HepG2 (cell line): Measurements from ENCODE around the gene HS3ST5. TPM values are rescaled to one million over a fixed set of nuclear protein-coding genes. Genes with fewer than 3 reads are reported as not detected.

Experiments
- ATRX ChIP-seq: sonication (generic); formaldehyde crosslinking; IDR thresholded peaks from 2 replicates; pipeline ENCODE4 v1.4.0; 2020; ENCODE audit warnings: missing genetic modification reagents, borderline replicate concordance
- GMEB2 ChIP-seq: IDR thresholded peaks from 2 replicates; pipeline ENCODE4 v1.6.1; 2016; ENCODE audit warnings: missing biosample characterization, missing genetic modification reagents, low read depth
- HMGA1 ChIP-seq: sonication (generic); formaldehyde crosslinking; conservative IDR thresholded peaks from 2 replicates; pipeline ENCODE4 v1.4.0; 2020; ENCODE audit warnings: missing genetic modification reagents
- KDM2A ChIP-seq: sonication (generic); formaldehyde crosslinking; IDR thresholded peaks from 2 replicates; pipeline ENCODE4 v1.4.0; 2020; ENCODE audit warnings: low read depth, missing genetic modification reagents, borderline replicate concordance
- RORA ChIP-seq: sonication (generic); formaldehyde crosslinking; IDR thresholded peaks from 2 replicates; pipeline ENCODE4 v1.5.0; 2020; ENCODE audit warnings: mild to moderate bottlenecking, missing genetic modification reagents, moderate library complexity
- THAP8 ChIP-seq: sonication (generic); formaldehyde crosslinking; IDR thresholded peaks from 2 replicates; pipeline ENCODE4 v1.5.1; 2020; ENCODE audit warnings: missing genetic modification reagents, mild to moderate bottlenecking, borderline replicate concordance
- TRIM24 ChIP-seq: sonication (generic); formaldehyde crosslinking; IDR thresholded peaks from 2 replicates; pipeline ENCODE4 v1.8.0; 2022; ENCODE audit warnings: mild to moderate bottlenecking, missing genetic modification reagents
- ZNF260 ChIP-seq: sonication (generic); formaldehyde crosslinking; IDR thresholded peaks from 2 replicates; pipeline ENCODE4 v1.4.0; 2020; ENCODE audit warnings: missing genetic modification reagents, low read depth, mild to moderate bottlenecking, borderline replicate concordance
- ZNF282 ChIP-seq: fragments of 450-650 bp; IDR thresholded peaks from 2 replicates; pipeline ENCODE4 v1.6.1; 2018; ENCODE audit not compliant: partially characterized antibody
- ZNF292 ChIP-seq: sonication (generic); formaldehyde crosslinking; IDR thresholded peaks from 2 replicates; pipeline ENCODE4 v1.8.1; 2022; ENCODE audit warnings: mild to moderate bottlenecking, low read depth, missing genetic modification reagents, borderline replicate concordance
- ZNF549 ChIP-seq: sonication (generic); formaldehyde crosslinking; IDR thresholded peaks from 2 replicates; pipeline ENCODE4 v1.5.0; 2020; ENCODE audit warnings: missing genetic modification reagents
- ZNF772 ChIP-seq: sonication (generic); formaldehyde crosslinking; IDR thresholded peaks from 2 replicates; pipeline ENCODE4 v1.5.0; 2020; ENCODE audit warnings: mild to moderate bottlenecking, missing genetic modification reagents
- ZNF788 ChIP-seq: sonication (generic); formaldehyde crosslinking; IDR thresholded peaks from 2 replicates; pipeline ENCODE4 v1.5.0; 2020; ENCODE audit warnings: mild to moderate bottlenecking, missing genetic modification reagents, borderline replicate concordance
- polyA plus RNA-seq, 8 experiments: library from polyadenylated mRNA; depleted of rRNA in 3 of 8; stranded (reverse) in 7 of 8; unstranded in 1 of 8; fragments of >200 nt; fragmentation: Illumina TruSeq in 4 of 8; extraction: Trizol in 4 of 8; gene quantifications; 2 replicates each; pipeline versions ENCODE4 v1.2.1 to v1.2.3, GENCODE V29; 2011 to 2016; ENCODE audit warnings: low read depth in 4 of 8, missing spikeins in 1 of 8, mixed read lengths in 1 of 8; ENCODE audit not compliant: insufficient read depth in 1 of 8
- total RNA-seq, 5 experiments: library from RNA; depleted of rRNA; stranded (reverse); fragments of >200 nt; fragmentation: Illumina TruSeq; extraction: Trizol; gene quantifications; 2 replicates each; pipeline ENCODE4 v1.2.3, GENCODE V29; 2016; ENCODE audit warnings: low read depth in 1 of 5
- TF ChIP-seq, protein P1 (sequence below): sonication (generic); formaldehyde crosslinking; IDR thresholded peaks from 2 replicates; pipeline ENCODE4 v1.4.0; 2020; ENCODE audit warnings: missing genetic modification reagents
- TF ChIP-seq, protein P2 (sequence below): sonication (generic); formaldehyde crosslinking; IDR thresholded peaks from 2 replicates; pipeline ENCODE4 v1.4.0; 2020; ENCODE audit warnings: mild to moderate bottlenecking, missing genetic modification reagents
- TF ChIP-seq, protein P3 (sequence below): sonication (generic); formaldehyde crosslinking; IDR thresholded peaks from 2 replicates; pipeline ENCODE4 v1.8.0; 2022; ENCODE audit warnings: low read depth, missing genetic modification reagents

HS3ST5 gene
- total and polyA plus RNA-seq, 2 of the 13 experiments (the other 11 are each of a cell fraction or from before 2014, with no cell fraction given) = 1.1 to 1.6 TPM

GRCh38 chr6:114342826-114343781 is at the start of gene HS3ST5 (continued):
- TF ChIP-seq THAP8 (CRISPR knock-in tag) (no peak), RORA (no peak), ZNF549 (CRISPR knock-in tag) (no peak), TRIM24 (no peak), HMGA1 (CRISPR knock-in tag) (no peak), ZNF772 (CRISPR knock-in tag) (peak; percentile 79; the same call in 1 of the 2 replicates), KDM2A (CRISPR knock-in tag) (peak; percentile 75; the same call in 1 of the 2 replicates), ZNF292 (CRISPR knock-in tag) (no peak; the same call in 1 of the 2 replicates), ZNF788 (CRISPR knock-in tag) (peak; percentile 68; the same call in 1 of the 2 replicates), GMEB2 (CRISPR knock-in tag) (no peak), ZNF260 (no peak), ATRX (CRISPR knock-in tag) (no peak), ZNF282 (no peak)
- TF ChIP-seq, protein P1, sequence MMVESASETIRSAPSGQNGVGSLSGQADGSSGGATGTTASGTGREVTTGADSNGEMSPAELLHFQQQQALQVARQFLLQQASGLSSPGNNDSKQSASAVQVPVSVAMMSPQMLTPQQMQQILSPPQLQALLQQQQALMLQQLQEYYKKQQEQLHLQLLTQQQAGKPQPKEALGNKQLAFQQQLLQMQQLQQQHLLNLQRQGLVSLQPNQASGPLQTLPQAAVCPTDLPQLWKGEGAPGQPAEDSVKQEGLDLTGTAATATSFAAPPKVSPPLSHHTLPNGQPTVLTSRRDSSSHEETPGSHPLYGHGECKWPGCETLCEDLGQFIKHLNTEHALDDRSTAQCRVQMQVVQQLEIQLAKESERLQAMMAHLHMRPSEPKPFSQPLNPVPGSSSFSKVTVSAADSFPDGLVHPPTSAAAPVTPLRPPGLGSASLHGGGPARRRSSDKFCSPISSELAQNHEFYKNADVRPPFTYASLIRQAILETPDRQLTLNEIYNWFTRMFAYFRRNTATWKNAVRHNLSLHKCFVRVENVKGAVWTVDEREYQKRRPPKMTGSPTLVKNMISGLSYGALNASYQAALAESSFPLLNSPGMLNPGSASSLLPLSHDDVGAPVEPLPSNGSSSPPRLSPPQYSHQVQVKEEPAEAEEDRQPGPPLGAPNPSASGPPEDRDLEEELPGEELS (CRISPR knock-in tag) = peak; percentile 35; the same call in 1 of the 2 replicates
- TF ChIP-seq, protein P2, sequence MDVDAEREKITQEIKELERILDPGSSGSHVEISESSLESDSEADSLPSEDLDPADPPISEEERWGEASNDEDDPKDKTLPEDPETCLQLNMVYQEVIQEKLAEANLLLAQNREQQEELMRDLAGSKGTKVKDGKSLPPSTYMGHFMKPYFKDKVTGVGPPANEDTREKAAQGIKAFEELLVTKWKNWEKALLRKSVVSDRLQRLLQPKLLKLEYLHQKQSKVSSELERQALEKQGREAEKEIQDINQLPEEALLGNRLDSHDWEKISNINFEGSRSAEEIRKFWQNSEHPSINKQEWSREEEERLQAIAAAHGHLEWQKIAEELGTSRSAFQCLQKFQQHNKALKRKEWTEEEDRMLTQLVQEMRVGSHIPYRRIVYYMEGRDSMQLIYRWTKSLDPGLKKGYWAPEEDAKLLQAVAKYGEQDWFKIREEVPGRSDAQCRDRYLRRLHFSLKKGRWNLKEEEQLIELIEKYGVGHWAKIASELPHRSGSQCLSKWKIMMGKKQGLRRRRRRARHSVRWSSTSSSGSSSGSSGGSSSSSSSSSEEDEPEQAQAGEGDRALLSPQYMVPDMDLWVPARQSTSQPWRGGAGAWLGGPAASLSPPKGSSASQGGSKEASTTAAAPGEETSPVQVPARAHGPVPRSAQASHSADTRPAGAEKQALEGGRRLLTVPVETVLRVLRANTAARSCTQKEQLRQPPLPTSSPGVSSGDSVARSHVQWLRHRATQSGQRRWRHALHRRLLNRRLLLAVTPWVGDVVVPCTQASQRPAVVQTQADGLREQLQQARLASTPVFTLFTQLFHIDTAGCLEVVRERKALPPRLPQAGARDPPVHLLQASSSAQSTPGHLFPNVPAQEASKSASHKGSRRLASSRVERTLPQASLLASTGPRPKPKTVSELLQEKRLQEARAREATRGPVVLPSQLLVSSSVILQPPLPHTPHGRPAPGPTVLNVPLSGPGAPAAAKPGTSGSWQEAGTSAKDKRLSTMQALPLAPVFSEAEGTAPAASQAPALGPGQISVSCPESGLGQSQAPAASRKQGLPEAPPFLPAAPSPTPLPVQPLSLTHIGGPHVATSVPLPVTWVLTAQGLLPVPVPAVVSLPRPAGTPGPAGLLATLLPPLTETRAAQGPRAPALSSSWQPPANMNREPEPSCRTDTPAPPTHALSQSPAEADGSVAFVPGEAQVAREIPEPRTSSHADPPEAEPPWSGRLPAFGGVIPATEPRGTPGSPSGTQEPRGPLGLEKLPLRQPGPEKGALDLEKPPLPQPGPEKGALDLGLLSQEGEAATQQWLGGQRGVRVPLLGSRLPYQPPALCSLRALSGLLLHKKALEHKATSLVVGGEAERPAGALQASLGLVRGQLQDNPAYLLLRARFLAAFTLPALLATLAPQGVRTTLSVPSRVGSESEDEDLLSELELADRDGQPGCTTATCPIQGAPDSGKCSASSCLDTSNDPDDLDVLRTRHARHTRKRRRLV (CRISPR knock-in tag) = no peak
- TF ChIP-seq, protein P3, sequence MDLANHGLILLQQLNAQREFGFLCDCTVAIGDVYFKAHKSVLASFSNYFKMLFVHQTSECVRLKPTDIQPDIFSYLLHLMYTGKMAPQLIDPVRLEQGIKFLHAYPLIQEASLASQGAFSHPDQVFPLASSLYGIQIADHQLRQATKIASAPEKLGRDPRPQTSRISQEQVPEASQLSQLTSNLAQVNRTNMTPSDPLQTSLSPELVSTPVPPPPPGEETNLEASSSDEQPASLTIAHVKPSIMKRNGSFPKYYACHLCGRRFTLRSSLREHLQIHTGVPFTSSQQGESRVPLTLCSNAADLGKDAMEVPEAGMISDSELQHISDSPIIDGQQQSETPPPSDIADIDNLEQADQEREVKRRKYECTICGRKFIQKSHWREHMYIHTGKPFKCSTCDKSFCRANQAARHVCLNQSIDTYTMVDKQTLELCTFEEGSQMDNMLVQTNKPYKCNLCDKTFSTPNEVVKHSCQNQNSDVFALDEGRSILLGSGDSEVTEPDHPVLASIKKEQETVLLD = no peak
